ENCODE results near the gene MGP. TPM values are rescaled to one million over a fixed set of nuclear protein-coding genes. Genes with fewer than 3 reads are reported as not detected.

The MGP gene
- total RNA-seq, 1 experiment from 2014 or later = 0.72 TPM

- Histone ChIP-seq H3K27ac (ENCODE audit: low read length) (no peak overlapping the region), H3K27me3 (ENCODE audit: control insufficient read depth, insufficient read depth, low read length) (no peaks in the 10 kb centered on the region), H3K9me3 (ENCODE audit: control insufficient read depth, insufficient read depth, low read depth, low read length) (no peaks in the 10 kb centered on the region), H3K4me1 (ENCODE audit: control insufficient read depth, insufficient read depth, low read length) (no peaks in the 10 kb centered on the region), H3K4me3 (ENCODE audit: low read depth in 2 of 2, low read length in 2 of 2) (no peak overlapping the region), H3K36me3 (ENCODE audit: control insufficient read depth, insufficient read depth, low read length) (no peaks in the 10 kb centered on the region)
- no peak for TF ChIP-seq POLR2AphosphoS5 (IDR thresholded peaks at IDR 0.05; ENCODE audit: low read depth, low read length)
- no peak for TF ChIP-seq REST (IDR thresholded peaks at IDR 0.05; ENCODE audit: insufficient read depth in 1 of 2, low read depth in 2 of 2, low read length in 1 of 2)
- CTCF ChIA-PET = no interaction called here
- POLR2A ChIA-PET = no interaction called here
- ATAC-seq (no peak), DNase-seq (ENCODE audit: low read depth, low spot score) (no peak)
- in situ Hi-C loops (cut with HindIII; ENCODE audit: low pct_unique_long_range_greater_than_20kb, low sequenced_read_pairs) (no loop called here), intact Hi-C loops (cut with micrococcal nuclease; ENCODE audit: unreplicated experiment) (no loop called here)
- no TSS peak for BruUV-seq (replicated peaks)
Observed at GRCh38 chr12:14852880-14853279, 32.8 kb downstream of the MGP start.

- H3K27ac ChIP-seq (ENCODE audit: low read length) = no peak overlapping the region
- intact Hi-C loops (cut with micrococcal nuclease; ENCODE audit: unreplicated experiment) (no loop called here), in situ Hi-C loops (cut with HindIII; ENCODE audit: low pct_unique_long_range_greater_than_20kb, low sequenced_read_pairs) (no loop called here)
- CTCF ChIA-PET = no interaction called here
- H3K9me3 ChIP-seq (ENCODE audit: control insufficient read depth, insufficient read depth, low read depth, low read length) = no peaks in the 10 kb centered on the region
- no peak overlapping the region for H3K4me3 ChIP-seq (ENCODE audit: low read depth in 2 of 2, low read length in 2 of 2)
- no peaks in the 10 kb centered on the region for H3K4me1 ChIP-seq (ENCODE audit: control insufficient read depth, insufficient read depth, low read length)
- no TSS peak for BruUV-seq (replicated peaks)
- H3K27me3 ChIP-seq (ENCODE audit: control insufficient read depth, insufficient read depth, low read length) = no peaks in the 10 kb centered on the region
- no peak for ATAC-seq
- no peaks in the 10 kb centered on the region for H3K36me3 ChIP-seq (ENCODE audit: control insufficient read depth, insufficient read depth, low read length)
- POLR2A ChIA-PET = no interaction called here
- TF ChIP-seq SIN3A (IDR thresholded peaks at IDR 0.05; ENCODE audit: borderline replicate concordance, insufficient read depth, low read depth, low read length) (no peak), POLR2AphosphoS5 (IDR thresholded peaks at IDR 0.05; ENCODE audit: low read depth, low read length) (no peak), REST (IDR thresholded peaks at IDR 0.05; ENCODE audit: insufficient read depth in 1 of 2, low read depth in 2 of 2, low read length in 1 of 2) (no peak), CTCF (IDR thresholded peaks at IDR 0.05) (no peak), TCF7L2 (IDR thresholded peaks at IDR 0.05; ENCODE audit: low read depth, low read length) (no peak)
- no peak for DNase-seq (ENCODE audit: low read depth, low spot score)
Observed at GRCh38 chr12:14850929-14851663, 34.6 kb downstream of the MGP start.

Data from Panc1 (cell line).